HepG2 (cell line): ENCODE data around the gene SDCCAG8. TPM values are rescaled to one million over a fixed set of nuclear protein-coding genes. Genes with fewer than 3 reads are reported as not detected.
A peak's percentile ranks its signal among the peaks of the same experiment; 100 is the strongest.

Source experiments
- CREM ChIP-seq, 2 experiments: sonication (generic) in 1 of 2; formaldehyde crosslinking in 1 of 2; IDR thresholded peaks; 2 replicates each; pipeline versions ENCODE4 v1.4.0 to v1.6.1; 2016 to 2020; ENCODE audit warnings: antibody characterized with exemption in 1 of 2, mild to moderate bottlenecking in 1 of 2, missing genetic modification reagents in 1 of 2
- DMAP1 ChIP-seq: IDR thresholded peaks from 2 replicates; pipeline ENCODE4 v1.6.1; 2016
- LRRFIP1 ChIP-seq: sonication (generic); formaldehyde crosslinking; conservative IDR thresholded peaks from 2 replicates; pipeline ENCODE4 v1.4.0; 2020; ENCODE audit warnings: missing genetic modification reagents
- MED1 ChIP-seq: sonication (generic); formaldehyde crosslinking; IDR thresholded peaks from 2 replicates; pipeline ENCODE4 v1.4.0; 2020; ENCODE audit warnings: missing genetic modification reagents
- MEIS1 ChIP-seq: sonication (generic); formaldehyde crosslinking; IDR thresholded peaks from 2 replicates; pipeline ENCODE4 v1.9.0; 2021; ENCODE audit warnings: mild to moderate bottlenecking, missing genetic modification reagents, moderate library complexity, borderline replicate concordance
- PBX2 ChIP-seq: IDR thresholded peaks from 2 replicates; pipeline ENCODE4 v1.6.1; 2016; ENCODE audit warnings: control low read depth
- RARG ChIP-seq: sonication (generic); formaldehyde crosslinking; IDR thresholded peaks from 2 replicates; pipeline ENCODE4 v1.4.0; 2020; ENCODE audit warnings: low read depth, mild to moderate bottlenecking, missing genetic modification reagents
- SKI ChIP-seq: fragments of 450-650 bp; IDR thresholded peaks from one replicate; pipeline ENCODE4 v1.6.1; 2018; ENCODE audit warnings: mild to moderate bottlenecking; ENCODE audit not compliant: partially characterized antibody
- SNAPC2 ChIP-seq: sonication (generic); formaldehyde crosslinking; IDR thresholded peaks from 2 replicates; pipeline ENCODE4 v1.8.1; 2022; ENCODE audit warnings: mild to moderate bottlenecking, missing genetic modification reagents
- SRY ChIP-seq: sonication (generic); formaldehyde crosslinking; IDR thresholded peaks from 2 replicates; pipeline ENCODE4 v1.8.0; 2022; ENCODE audit warnings: mild to moderate bottlenecking, missing genetic modification reagents
- THAP7 ChIP-seq: sonication (generic); formaldehyde crosslinking; IDR thresholded peaks from 2 replicates; pipeline ENCODE4 v1.8.1; 2023; ENCODE audit warnings: mild to moderate bottlenecking, missing genetic modification reagents
- ZNF280B ChIP-seq: sonication (generic); formaldehyde crosslinking; IDR thresholded peaks from 2 replicates; pipeline ENCODE4 v1.5.0; 2020; ENCODE audit warnings: missing genetic modification reagents, mild to moderate bottlenecking, borderline replicate concordance
- ZNF629 ChIP-seq: sonication (generic); formaldehyde crosslinking; conservative IDR thresholded peaks from 2 replicates; pipeline ENCODE4 v1.5.0; 2020; ENCODE audit warnings: missing genetic modification reagents
- ZNF737 ChIP-seq: sonication (generic); formaldehyde crosslinking; IDR thresholded peaks from 2 replicates; pipeline ENCODE4 v1.5.0; 2020; ENCODE audit warnings: missing genetic modification reagents, mild to moderate bottlenecking, borderline replicate concordance
- polyA plus RNA-seq, 8 experiments: library from polyadenylated mRNA; depleted of rRNA in 3 of 8; stranded (reverse) in 7 of 8; unstranded in 1 of 8; fragments of >200 nt; fragmentation: Illumina TruSeq in 4 of 8; extraction: Trizol in 4 of 8; gene quantifications; 2 replicates each; pipeline versions ENCODE4 v1.2.1 to v1.2.3, GENCODE V29; 2011 to 2016; ENCODE audit warnings: low read depth in 4 of 8, missing spikeins in 1 of 8, mixed read lengths in 1 of 8; ENCODE audit not compliant: insufficient read depth in 1 of 8
- total RNA-seq, 5 experiments: library from RNA; depleted of rRNA; stranded (reverse); fragments of >200 nt; fragmentation: Illumina TruSeq; extraction: Trizol; gene quantifications; 2 replicates each; pipeline ENCODE4 v1.2.3, GENCODE V29; 2016; ENCODE audit warnings: low read depth in 1 of 5

Gene SDCCAG8
- total and polyA plus RNA-seq, 2 of the 13 experiments (the other 11 are each of a cell fraction or from before 2014, with no cell fraction given) = 9.5 to 13.4 TPM

GRCh38 chr1:243255791-243256512, at the start of gene SDCCAG8 (continued):
- peak; percentile 47; the same call in 1 of the 2 replicates for TF ChIP-seq ZNF280B
- TF ChIP-seq MEIS1 = no peak; the same call in 1 of the 2 replicates
- TF ChIP-seq PBX2 (CRISPR knock-in tag) = no peak
- TF ChIP-seq SKI = no peak
- peak; percentile 40; the same call in 1 of the 2 replicates for TF ChIP-seq SRY (CRISPR knock-in tag)
- TF ChIP-seq CREM (IDR thresholded peaks at IDR 0.05) = peak; percentile 82
- no peak for TF ChIP-seq CREM (CRISPR knock-in tag; IDR thresholded peaks at IDR 0.05)
- TF ChIP-seq MED1 = peak; percentile 48; the same call in 1 of the 2 replicates
- TF ChIP-seq DMAP1 (CRISPR knock-in tag) = peak; percentile 56; the same call in 1 of the 2 replicates
- peak; percentile 24; the same call in 1 of the 2 replicates for TF ChIP-seq THAP7
- TF ChIP-seq ZNF629 = no peak
- 0 out of 2 replicates have a peak, but pooled peaks have one; percentile 35 for TF ChIP-seq SNAPC2 (CRISPR knock-in tag)
- no peak for TF ChIP-seq LRRFIP1 (CRISPR knock-in tag)
- TF ChIP-seq ZNF737 = 0 out of 2 replicates have a peak, but pooled peaks have one; percentile 55
- TF ChIP-seq RARG = no peak
